Breast epithelium (tissue), 4 donors: Measurements from ENCODE around the gene SEC24C. TPM values are rescaled to one million over a fixed set of nuclear protein-coding genes. Genes with fewer than 3 reads are reported as not detected.
"Not testable (repeated sequence)": the region's sequence is repeated elsewhere in the genome, so short reads cannot be mapped to it uniquely, and the experiment has no call there.

Experiments used
- DNase-seq, 2 donors: peaks; one replicate each; pipeline ENCODE4 v3.0.0-alpha.2; 2019; ENCODE audit warnings: low spot score in 2 of 2
- H3K27ac ChIP-seq, 2 donors: fragments of 200-600 bp; sonication (generic) in 1 of 2; one replicate each; pipeline ENCODE4 v1.5.1; 2016 to 2019; ENCODE audit warnings: mild to moderate bottlenecking in 1 of 2
- H3K27me3 ChIP-seq, 2 donors: fragments of 200-600 bp; sonication (generic) in 1 of 2; one replicate each; pipeline versions ENCODE4 v1.5.1 to v1.6.0; 2017 to 2019; ENCODE audit warnings: control low read depth in 1 of 2, mild to moderate bottlenecking in 1 of 2
- H3K36me3 ChIP-seq: fragments of 200-600 bp; one replicate; pipeline ENCODE4 v1.5.1; 2019
- H3K4me1 ChIP-seq, 2 donors: fragments of 200-600 bp; sonication (generic); one replicate each; pipeline ENCODE4 v1.5.1; 2016 to 2019; ENCODE audit warnings: control low read depth in 1 of 2
- H3K4me3 ChIP-seq, 3 donors: fragments of 200-600 bp; sonication (generic); 1 replicate in 2 of 3; 2 replicates in 1 of 3; pipeline ENCODE4 v1.5.1; 2016 to 2019; ENCODE audit warnings: mild to moderate bottlenecking in 3 of 3, moderate library complexity in 2 of 3
- H3K9me3 ChIP-seq, 2 donors: fragments of 200-600 bp; sonication (generic) in 1 of 2; one replicate each; pipeline ENCODE4 v1.5.1; 2016 to 2019; ENCODE audit warnings: control low read depth in 1 of 2
- CTCF ChIP-seq, 3 donors: fragments of 450-650 bp; IDR thresholded peaks; one replicate each; pipeline ENCODE4 v1.5.1; 2016 to 2017; ENCODE audit warnings: antibody characterized with exemption in 3 of 3, mild to moderate bottlenecking in 3 of 3, moderate library complexity in 3 of 3
- POLR2A ChIP-seq: fragments of 450-650 bp; IDR thresholded peaks from one replicate; pipeline ENCODE4 v1.6.1; 2016; ENCODE audit warnings: antibody characterized with exemption, mild to moderate bottlenecking, moderate library complexity
- POLR2AphosphoS5 ChIP-seq, 3 donors: sonication (generic); formaldehyde crosslinking; IDR thresholded peaks; one replicate each; pipeline ENCODE4 v1.6.1; 2017; ENCODE audit warnings: antibody characterized with exemption in 3 of 3
- intact Hi-C: fragments of 100-400 bp; cut with DNase I; formaldehyde crosslinking; loops from one replicate; pipeline ENCODE4 v1.15.1; 2023; ENCODE audit warnings: low total_unique reads
- total RNA-seq, 3 donors: library from RNA; depleted of rRNA; stranded (reverse); fragments of >200 nt; gene quantifications; one replicate each; pipeline ENCODE4 v1.1.0, GENCODE V29; 2016

The SEC24C gene
- total RNA-seq, 3 donors from 2014 or later: 33.9 to 57.7 (median 50.1) TPM

DNA sequence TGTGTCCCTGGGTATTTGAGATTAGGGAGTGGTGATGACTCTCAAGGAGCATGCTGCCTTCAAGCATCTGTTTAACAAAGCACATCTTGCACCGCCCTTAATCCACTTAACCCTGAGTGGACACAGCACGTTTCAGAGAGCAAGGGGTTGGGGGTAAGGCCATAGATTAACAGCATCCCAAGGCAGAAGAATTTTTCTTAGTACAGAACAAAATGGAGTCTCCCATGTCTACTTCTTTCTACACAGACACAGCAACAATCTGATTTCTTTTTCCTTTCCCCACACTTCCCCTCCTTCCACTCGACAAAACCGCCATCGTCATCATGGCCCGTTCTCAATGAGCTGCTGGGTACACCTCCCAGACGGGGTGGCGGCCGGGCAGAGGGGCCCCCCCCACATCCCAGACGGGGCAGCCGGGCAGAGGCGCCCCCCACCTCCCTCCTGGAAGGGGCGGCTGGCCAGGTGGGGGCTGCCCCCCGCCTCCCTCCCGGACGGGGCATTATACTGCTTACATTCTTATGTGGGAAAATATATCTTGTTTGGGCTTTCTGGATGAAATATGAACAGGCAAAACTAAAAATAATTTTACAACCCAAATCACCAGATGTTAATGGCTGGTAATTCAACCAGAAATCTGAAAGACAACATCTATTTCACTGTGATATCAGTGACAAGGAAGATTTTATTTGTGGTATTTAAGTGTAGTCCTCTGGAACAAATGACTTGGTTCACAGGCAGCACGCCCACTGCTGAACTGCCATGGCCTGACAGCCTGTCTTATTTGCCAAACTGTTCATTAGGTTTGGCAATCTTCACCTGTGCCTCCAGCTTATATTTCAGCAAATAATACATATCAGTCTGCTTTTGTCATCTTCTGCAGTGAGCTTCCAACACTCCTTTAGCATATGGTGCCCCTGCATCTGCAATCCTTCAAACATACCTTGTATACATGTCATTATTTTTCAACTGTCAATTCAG, 28.7 kb upstream of the SEC24C start:
- DNase-seq, H3K36me3 ChIP-seq, H3K4me1 ChIP-seq, intact Hi-C loops, H3K9me3 ChIP-seq, H3K27me3 ChIP-seq, H3K27ac ChIP-seq, H3K4me3 ChIP-seq: not testable (repeated sequence)

DNA sequence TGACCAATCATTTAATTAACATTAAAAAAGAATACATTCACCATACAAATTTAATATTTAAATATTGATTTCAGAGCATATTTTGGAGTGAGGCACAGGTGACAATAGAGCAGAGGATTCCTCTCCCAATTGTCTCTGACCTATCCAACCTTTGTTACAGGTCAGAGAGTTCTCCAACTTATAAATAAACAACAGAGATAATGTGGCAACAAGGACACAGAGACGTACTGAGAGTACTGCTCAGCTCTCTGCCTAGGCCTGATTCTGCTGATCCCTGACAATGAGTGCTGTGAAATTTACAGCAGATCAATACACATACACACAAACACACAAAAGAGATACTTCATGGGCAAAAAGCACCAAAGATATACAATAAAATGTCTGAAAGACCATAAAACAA, 27.9 kb upstream of the SEC24C start:
- Histone ChIP-seq H3K4me3 (no peak overlapping the region), H3K27ac (no peak overlapping the region), H3K36me3 (no peaks in the 10 kb centered on the region), H3K27me3 (no peaks in the 10 kb centered on the region), H3K9me3 (no peaks in the 10 kb centered on the region), H3K4me1 (no peaks in the 10 kb centered on the region)
- DNase-seq: no peak
- no peak for TF ChIP-seq POLR2AphosphoS5 (IDR thresholded peaks at IDR 0.05)
- no peak for TF ChIP-seq POLR2A
- no peak for TF ChIP-seq CTCF (IDR thresholded peaks at IDR 0.05)
- intact Hi-C loops: no loop called here

DNA sequence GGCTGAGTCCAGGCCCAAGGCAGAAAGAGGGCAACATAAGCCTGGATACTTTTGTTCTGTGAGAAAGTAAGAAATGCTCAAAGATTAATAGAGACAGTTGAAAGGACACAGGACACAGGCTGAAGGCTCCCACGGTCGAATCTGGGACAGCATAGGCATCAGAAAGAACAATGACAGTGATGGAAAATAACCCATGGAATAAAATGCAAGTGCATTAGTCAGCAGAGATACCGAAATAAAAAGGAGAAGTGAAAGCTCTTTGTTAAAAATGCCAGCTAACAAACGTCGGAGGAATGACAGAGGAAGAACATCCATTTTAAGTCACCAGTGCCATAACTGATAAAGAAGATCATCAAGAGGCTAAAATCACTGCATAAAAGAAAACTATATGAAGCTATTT, 26.6 kb upstream of the SEC24C start:
- intact Hi-C loops: no loop called here
- no peak overlapping the region for H3K27ac ChIP-seq
- no peak overlapping the region for H3K4me3 ChIP-seq
- TF ChIP-seq CTCF (IDR thresholded peaks at IDR 0.05): no peak
- no peak for TF ChIP-seq POLR2AphosphoS5 (IDR thresholded peaks at IDR 0.05)
- TF ChIP-seq POLR2A: no peak
- no peak for DNase-seq
- no peaks in the 10 kb centered on the region for H3K36me3 ChIP-seq
- no peaks in the 10 kb centered on the region for H3K27me3 ChIP-seq
- no peaks in the 10 kb centered on the region for H3K9me3 ChIP-seq
- H3K4me1 ChIP-seq: no peaks in the 10 kb centered on the region

DNA sequence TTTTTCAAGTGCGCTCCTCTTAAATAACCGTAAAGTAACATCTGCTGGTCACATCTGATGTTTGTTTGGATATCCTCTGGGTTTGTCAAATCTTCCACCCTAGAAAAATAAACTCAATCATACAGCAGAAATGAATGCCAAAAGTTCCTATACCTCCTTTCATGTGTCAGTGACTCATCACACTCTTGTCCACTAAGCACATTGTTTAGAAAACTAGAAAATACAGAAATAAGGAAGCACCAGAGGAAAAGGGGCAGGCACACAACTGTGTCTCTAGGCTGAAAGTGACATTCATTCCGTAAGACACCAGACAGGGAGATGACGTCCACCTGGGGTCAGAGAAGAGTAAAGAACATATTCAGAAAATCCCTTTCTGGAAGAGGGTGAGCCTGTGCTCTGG, 23.6 kb upstream of the SEC24C start:
- H3K4me1 ChIP-seq, intact Hi-C loops, DNase-seq, H3K27me3 ChIP-seq, H3K36me3 ChIP-seq, H3K9me3 ChIP-seq, H3K4me3 ChIP-seq: not testable (repeated sequence)
- peak overlapping the region in 1 of 2 donors; percentile 30 for H3K27ac ChIP-seq

- Histone ChIP-seq H3K36me3 (no peaks in the 10 kb centered on the region), H3K27me3 (no peaks in the 10 kb centered on the region), H3K9me3 (no peaks in the 10 kb centered on the region), H3K27ac (no peak overlapping the region), H3K4me3 (no peak overlapping the region), H3K4me1 (no peaks in the 10 kb centered on the region)
- intact Hi-C loops: no loop called here
- DNase-seq: no peak
- TF ChIP-seq CTCF (IDR thresholded peaks at IDR 0.05) (no peak), POLR2A (no peak), POLR2AphosphoS5 (IDR thresholded peaks at IDR 0.05) (no peak)
Measured at GRCh38 chr10:73723516-73723915, 20.7 kb upstream of the SEC24C start.

GRCh38 chr10:73729781-73730152, 14.4 kb upstream of the SEC24C start:
- not testable (repeated sequence) for H3K4me1 ChIP-seq, H3K9me3 ChIP-seq, DNase-seq, H3K27me3 ChIP-seq, H3K36me3 ChIP-seq
- Histone ChIP-seq H3K4me3 (peak overlapping the region; percentile 62 to 87 (median 82)), H3K27ac (peak overlapping the region; percentile 87 to 92)
- intact Hi-C loops: loop anchor here (5.0 kb wide), 1 partner anchor 307 kb away; no protein-coding TSS in a partner anchor
